Measurements from ENCODE around the gene PBX1.

Gene PBX1

DNA sequence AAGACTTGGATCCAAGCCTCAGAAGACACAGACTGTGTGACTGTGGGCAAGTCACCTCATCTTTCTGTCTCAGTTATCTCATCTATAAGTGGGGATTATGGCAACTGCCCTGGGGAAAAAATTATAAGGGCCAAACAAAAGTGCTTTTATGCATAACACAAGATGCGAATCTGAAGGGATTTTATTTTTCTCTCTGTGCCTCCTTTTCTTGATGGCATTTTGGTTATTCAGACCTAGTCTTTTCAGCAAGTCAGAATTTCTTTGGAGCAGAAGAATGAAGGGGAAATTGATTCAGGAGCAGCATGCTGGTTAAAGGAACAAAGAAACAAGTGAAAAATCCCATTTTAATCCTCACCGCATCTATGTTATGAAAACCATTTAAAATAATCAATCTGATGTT, 86.9 kb downstream of the PBX1 start:
- H3K27me3 ChIP-seq (ENCODE audit: insufficient read depth, low read length, poor library complexity): peaks cover 3% of the 10 kb centered on the region
- no peaks in the 10 kb centered on the region for H3K79me2 ChIP-seq (ENCODE audit: insufficient read depth, low read length)
- no peaks in the 10 kb centered on the region for H3K4me1 ChIP-seq (ENCODE audit: insufficient read depth, low read length)
- H3K36me3 ChIP-seq (ENCODE audit: insufficient read depth, low read length): no peaks in the 10 kb centered on the region
- DNase-seq (no peak), ATAC-seq (ENCODE audit: insufficient read depth, low read depth) (no peak)
- H4K20me1 ChIP-seq (ENCODE audit: insufficient read depth, low read length): no peaks in the 10 kb centered on the region
- H3K27ac ChIP-seq (ENCODE audit: low read length): no peak overlapping the region
- TF ChIP-seq EZH2 (IDR thresholded peaks at IDR 0.05; ENCODE audit: borderline replicate concordance, low read depth, low read length, severe bottlenecking): no peak
- TF ChIP-seq, protein P1, sequence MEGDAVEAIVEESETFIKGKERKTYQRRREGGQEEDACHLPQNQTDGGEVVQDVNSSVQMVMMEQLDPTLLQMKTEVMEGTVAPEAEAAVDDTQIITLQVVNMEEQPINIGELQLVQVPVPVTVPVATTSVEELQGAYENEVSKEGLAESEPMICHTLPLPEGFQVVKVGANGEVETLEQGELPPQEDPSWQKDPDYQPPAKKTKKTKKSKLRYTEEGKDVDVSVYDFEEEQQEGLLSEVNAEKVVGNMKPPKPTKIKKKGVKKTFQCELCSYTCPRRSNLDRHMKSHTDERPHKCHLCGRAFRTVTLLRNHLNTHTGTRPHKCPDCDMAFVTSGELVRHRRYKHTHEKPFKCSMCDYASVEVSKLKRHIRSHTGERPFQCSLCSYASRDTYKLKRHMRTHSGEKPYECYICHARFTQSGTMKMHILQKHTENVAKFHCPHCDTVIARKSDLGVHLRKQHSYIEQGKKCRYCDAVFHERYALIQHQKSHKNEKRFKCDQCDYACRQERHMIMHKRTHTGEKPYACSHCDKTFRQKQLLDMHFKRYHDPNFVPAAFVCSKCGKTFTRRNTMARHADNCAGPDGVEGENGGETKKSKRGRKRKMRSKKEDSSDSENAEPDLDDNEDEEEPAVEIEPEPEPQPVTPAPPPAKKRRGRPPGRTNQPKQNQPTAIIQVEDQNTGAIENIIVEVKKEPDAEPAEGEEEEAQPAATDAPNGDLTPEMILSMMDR (IDR thresholded peaks at IDR 0.05; ENCODE audit: borderline replicate concordance, extremely low read depth, low read length, poor library complexity, severe bottlenecking): no peak
- no peak overlapping the region for H3K4me3 ChIP-seq (ENCODE audit: low read depth in 1 of 2, low read length in 2 of 2)
- no peak overlapping the region for H3K4me2 ChIP-seq (ENCODE audit: insufficient read depth, low read length)
- no peak overlapping the region for H3K9ac ChIP-seq (ENCODE audit: low read depth, low read length)
- H2AFZ ChIP-seq (ENCODE audit: low read depth, low read length): no peak overlapping the region
- no peaks in the 10 kb centered on the region for H3K9me3 ChIP-seq (ENCODE audit: insufficient read depth, low read length, severe bottlenecking)

DNA sequence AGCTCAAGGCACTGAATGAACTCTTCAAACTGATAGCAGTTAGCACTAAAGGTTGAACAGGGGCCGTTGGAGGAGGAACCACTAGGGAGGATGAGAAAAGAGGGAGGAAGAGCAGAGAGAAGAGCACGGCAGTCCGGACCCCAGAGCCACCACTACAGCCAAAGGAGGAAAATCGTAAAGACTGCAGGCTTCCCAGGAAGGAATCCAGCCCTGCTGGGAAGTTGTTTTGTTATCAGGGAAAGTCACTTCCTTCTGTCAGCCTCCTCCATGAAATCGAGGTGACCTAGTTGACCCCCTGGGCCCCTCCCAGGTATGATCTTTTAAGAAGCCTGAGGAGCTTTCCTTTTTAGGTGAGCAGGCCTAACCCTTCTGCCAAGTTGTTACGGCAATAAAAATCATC, 88.2 kb downstream of the PBX1 start:
- no peak for ATAC-seq (ENCODE audit: insufficient read depth, low read depth)
- no peaks in the 10 kb centered on the region for H3K4me1 ChIP-seq (ENCODE audit: insufficient read depth, low read length)
- no peak overlapping the region for H3K4me3 ChIP-seq (ENCODE audit: low read depth in 1 of 2, low read length in 2 of 2)

DNA sequence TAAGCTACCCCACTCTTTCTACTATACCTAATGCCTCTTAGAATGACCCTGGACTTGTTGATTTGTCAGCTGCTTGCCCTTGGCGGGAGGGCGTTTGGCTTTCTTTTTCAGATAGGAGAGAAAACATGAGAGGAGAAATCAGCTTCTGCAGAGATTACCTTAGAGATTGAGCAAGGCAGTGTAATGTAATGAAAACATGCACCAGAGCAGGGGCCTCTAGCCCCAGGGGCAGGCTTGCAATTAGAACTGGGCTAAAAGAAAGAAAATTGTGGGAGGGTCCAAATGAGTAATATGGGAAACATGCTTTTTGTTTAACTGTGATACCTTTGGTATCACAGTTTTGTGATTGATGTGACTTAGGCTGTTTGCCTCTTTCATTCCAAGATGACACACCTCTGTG, 89.7 kb downstream of the PBX1 start:
- Histone ChIP-seq H3K4me2 (ENCODE audit: insufficient read depth, low read length) (no peak overlapping the region), H3K9me3 (ENCODE audit: insufficient read depth, low read length, severe bottlenecking) (no peaks in the 10 kb centered on the region), H3K27me3 (ENCODE audit: insufficient read depth, low read length, poor library complexity) (no peaks in the 10 kb centered on the region), H3K79me2 (ENCODE audit: insufficient read depth, low read length) (no peaks in the 10 kb centered on the region), H3K27ac (ENCODE audit: low read length) (no peak overlapping the region), H3K36me3 (ENCODE audit: insufficient read depth, low read length) (no peaks in the 10 kb centered on the region), H4K20me1 (ENCODE audit: insufficient read depth, low read length) (no peaks in the 10 kb centered on the region), H3K4me1 (ENCODE audit: insufficient read depth, low read length) (no peaks in the 10 kb centered on the region), H3K9ac (ENCODE audit: low read depth, low read length) (no peak overlapping the region), H2AFZ (ENCODE audit: low read depth, low read length) (no peak overlapping the region), H3K4me3 (ENCODE audit: low read depth in 1 of 2, low read length in 2 of 2) (no peak overlapping the region)
- DNase-seq (no peak), ATAC-seq (ENCODE audit: insufficient read depth, low read depth) (no peak)
- TF ChIP-seq, protein P1 (IDR thresholded peaks at IDR 0.05; ENCODE audit: borderline replicate concordance, extremely low read depth, low read length, poor library complexity, severe bottlenecking): no peak
- no peak for TF ChIP-seq EZH2 (IDR thresholded peaks at IDR 0.05; ENCODE audit: borderline replicate concordance, low read depth, low read length, severe bottlenecking)

More for the DNA sequence above, 88.2 kb downstream of the PBX1 start:
- no peak for TF ChIP-seq EZH2 (IDR thresholded peaks at IDR 0.05; ENCODE audit: borderline replicate concordance, low read depth, low read length, severe bottlenecking)
- TF ChIP-seq, protein P1 (IDR thresholded peaks at IDR 0.05; ENCODE audit: borderline replicate concordance, extremely low read depth, low read length, poor library complexity, severe bottlenecking): no peak
- Histone ChIP-seq H3K27me3 (ENCODE audit: insufficient read depth, low read length, poor library complexity) (no peaks in the 10 kb centered on the region), H3K9ac (ENCODE audit: low read depth, low read length) (no peak overlapping the region), H3K4me2 (ENCODE audit: insufficient read depth, low read length) (no peak overlapping the region), H2AFZ (ENCODE audit: low read depth, low read length) (no peak overlapping the region), H3K9me3 (ENCODE audit: insufficient read depth, low read length, severe bottlenecking) (no peaks in the 10 kb centered on the region), H3K36me3 (ENCODE audit: insufficient read depth, low read length) (no peaks in the 10 kb centered on the region), H3K27ac (ENCODE audit: low read length) (no peak overlapping the region), H3K79me2 (ENCODE audit: insufficient read depth, low read length) (no peaks in the 10 kb centered on the region), H4K20me1 (ENCODE audit: insufficient read depth, low read length) (no peaks in the 10 kb centered on the region)
- DNase-seq: no peak

DNA sequence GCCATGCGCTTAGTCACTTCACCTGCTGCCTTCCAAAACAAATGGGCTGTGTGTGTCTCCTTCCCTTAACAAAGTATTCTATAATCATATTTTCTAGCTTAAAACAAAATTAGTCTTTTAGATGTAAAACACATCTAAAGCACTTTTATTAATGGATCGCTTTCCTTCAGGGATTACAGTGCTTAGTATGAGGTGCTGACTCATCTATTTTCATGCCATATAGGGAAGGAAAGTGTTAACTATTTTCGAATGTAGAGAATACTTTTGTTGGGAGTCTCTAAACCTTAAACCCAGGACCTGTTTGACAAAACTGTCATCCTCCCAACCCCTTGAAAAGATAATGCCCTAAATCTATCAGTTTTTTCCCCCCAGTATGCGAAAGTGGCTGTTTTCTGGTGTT, 90.2 kb downstream of the PBX1 start:
- ATAC-seq (ENCODE audit: insufficient read depth, low read depth): no peak
- no peak overlapping the region for H3K4me2 ChIP-seq (ENCODE audit: insufficient read depth, low read length)

More for the DNA sequence above, 90.2 kb downstream of the PBX1 start:
- H3K27me3 ChIP-seq (ENCODE audit: insufficient read depth, low read length, poor library complexity): no peaks in the 10 kb centered on the region
- H3K79me2 ChIP-seq (ENCODE audit: insufficient read depth, low read length): no peaks in the 10 kb centered on the region
- H2AFZ ChIP-seq (ENCODE audit: low read depth, low read length): no peak overlapping the region
- no peak overlapping the region for H3K27ac ChIP-seq (ENCODE audit: low read length)
- no peaks in the 10 kb centered on the region for H3K4me1 ChIP-seq (ENCODE audit: insufficient read depth, low read length)
- TF ChIP-seq, protein P1 (IDR thresholded peaks at IDR 0.05; ENCODE audit: borderline replicate concordance, extremely low read depth, low read length, poor library complexity, severe bottlenecking): no peak
- no peak for TF ChIP-seq EZH2 (IDR thresholded peaks at IDR 0.05; ENCODE audit: borderline replicate concordance, low read depth, low read length, severe bottlenecking)
- no peaks in the 10 kb centered on the region for H3K36me3 ChIP-seq (ENCODE audit: insufficient read depth, low read length)
- no peaks in the 10 kb centered on the region for H4K20me1 ChIP-seq (ENCODE audit: insufficient read depth, low read length)
- H3K9ac ChIP-seq (ENCODE audit: low read depth, low read length): no peak overlapping the region
- no peak for DNase-seq
- H3K9me3 ChIP-seq (ENCODE audit: insufficient read depth, low read length, severe bottlenecking): no peaks in the 10 kb centered on the region
- no peak overlapping the region for H3K4me3 ChIP-seq (ENCODE audit: low read depth in 1 of 2, low read length in 2 of 2)

All from DND-41 (cell line).